SIG-M5 (cell line): ENCODE measurements around the gene GPC5.
A peak's percentile ranks its signal among the peaks of the same experiment; 100 is the strongest.

ENCODE experiments used
- DNase-seq: peaks from one replicate; lab custom pipeline; 2025; lab: John Stamatoyannopoulos, UW

Gene GPC5

DNA sequence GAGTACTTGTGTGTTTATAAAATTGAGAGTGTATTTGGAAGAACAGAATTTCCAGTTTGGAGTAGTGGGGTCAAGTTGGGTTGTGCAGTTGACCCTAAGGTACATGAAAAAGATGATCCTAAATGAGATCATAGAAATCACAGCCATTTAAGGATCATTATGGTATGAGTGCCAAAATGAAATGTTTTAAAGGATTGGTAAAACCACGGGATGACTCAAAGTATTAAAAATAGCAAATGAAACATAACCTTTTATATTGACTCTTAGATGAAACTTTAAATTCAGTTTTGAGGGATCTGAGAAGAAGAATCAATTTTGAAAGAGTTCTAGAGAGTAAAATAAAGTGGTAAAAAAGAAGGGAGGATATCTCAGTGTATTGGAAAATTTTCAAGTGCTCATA lies 773.8 kb downstream of the GPC5 start:
- DNase-seq: no peak

DNA sequence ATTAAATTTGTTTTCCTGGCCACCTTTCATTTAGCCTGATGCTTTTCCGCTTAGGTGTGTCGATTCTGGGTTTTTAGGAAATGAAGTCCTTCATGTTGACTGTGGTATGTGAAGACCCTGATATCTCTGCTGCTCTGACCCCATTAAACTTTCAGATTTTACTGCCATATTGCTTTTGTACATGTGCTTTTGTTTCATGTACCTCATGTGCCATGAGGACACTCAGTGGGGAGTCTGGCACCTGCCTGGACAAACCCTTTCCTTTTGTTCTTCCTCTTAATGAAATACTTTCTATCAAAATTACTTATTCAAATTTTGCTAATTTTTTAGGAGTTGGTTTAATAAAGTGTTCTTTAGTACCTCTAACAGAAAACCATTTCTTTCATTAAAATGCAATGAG lies 774.8 kb downstream of the GPC5 start:
- no peak for DNase-seq

DNA sequence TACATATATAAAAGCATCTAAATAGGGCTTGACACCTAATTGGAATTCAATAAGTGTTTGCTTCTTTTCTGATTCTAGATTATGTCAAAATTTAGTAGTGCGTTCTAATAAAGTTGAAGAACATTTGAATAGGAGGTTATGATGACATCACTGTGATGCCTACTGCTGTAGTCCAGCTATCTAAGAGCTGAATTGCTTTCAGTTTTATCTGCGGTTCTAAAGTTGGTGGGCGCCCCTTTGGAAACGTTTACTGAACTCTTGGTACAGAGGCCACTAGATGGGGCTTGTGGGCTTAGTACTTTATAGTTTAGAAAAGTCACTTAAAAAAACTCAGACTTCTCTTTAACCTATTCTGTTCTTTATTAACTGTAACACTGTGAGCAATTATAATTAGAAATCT lies 776.9 kb downstream of the GPC5 start:
- no peak for DNase-seq

DNA sequence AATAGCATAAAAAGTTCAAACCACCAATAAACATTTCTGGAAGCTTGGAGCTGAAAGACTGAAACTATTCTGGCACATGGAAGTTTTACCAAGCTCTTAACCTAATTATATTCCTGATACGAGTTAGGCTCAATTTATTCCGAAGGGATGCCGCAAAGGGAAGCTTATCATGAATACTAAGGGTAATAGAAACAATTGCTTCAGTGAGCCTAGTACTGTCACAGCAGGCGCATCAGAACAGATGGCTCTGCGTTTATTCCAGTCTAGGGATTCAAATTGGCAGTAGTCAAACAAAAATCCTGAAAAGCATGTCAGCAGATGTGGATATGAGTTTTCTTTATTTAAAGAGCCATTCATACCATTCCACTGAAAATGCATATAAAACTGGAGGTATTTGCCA lies 779.5 kb downstream of the GPC5 start:
- DNase-seq: no peak

DNA sequence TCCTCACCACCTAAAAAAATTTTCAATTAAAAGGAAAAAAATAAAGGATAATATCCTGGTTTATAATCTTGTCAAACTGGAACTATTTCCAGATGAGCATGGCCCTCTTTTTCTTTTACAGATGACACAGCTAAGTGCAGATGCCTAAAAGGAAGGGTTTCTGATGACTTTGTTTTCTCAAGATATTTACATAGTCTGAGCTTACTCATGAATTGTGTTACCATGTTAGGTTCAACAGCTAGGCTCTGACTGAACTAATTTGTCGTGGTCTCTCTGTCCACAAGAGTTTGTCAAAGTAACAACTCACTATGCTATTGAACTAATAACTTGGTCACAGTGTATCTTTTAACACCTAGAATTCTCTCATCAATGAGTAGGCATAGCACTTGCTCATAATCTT lies 780.8 kb downstream of the GPC5 start:
- DNase-seq: no peak

DNA sequence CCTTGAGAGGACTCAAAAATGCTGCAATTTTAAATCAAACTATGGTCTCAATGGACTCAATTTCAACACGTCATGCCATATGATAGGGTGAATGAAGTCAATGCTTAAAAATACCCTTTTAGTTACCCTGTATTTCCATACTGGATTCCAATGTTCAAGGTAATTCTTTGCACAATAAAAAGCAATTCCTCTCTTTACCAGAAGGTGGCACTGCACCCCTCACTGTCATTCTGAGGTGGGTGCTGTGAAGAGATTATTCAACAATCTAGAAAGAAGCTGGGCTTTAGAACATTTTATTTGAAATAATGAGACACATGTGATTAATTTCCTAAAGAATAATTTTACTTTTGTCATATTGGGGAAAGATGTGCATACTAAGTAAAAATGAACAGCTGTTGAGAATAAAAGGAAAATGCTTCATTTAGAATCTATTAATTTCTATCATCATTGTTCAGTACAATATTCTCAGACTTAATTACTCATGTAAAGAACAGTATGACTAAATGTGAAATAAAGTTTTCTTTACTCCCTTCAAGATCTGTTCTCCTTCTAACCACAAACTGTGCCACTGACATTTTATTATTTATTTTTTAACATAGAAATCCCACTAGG lies 789.1 kb downstream of the GPC5 start:
- no peak for DNase-seq

DNA sequence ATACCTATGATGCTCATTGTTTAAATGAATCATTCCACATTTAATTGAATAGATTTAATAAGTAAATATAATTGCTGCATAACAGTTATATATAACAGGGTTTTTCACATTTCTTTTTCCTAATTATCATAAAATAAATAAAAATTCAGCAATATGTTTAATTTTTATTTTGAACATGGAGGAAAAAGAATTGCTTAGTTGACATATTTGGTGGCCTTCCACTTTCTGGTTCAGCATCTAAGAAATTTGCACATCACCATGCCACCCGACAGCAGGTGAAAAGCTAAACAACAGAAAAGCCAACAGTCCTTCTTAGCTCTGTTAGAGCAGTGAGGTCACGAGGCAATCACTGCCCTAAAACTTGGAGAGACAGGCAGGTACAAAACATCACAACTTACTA lies 790.2 kb downstream of the GPC5 start:
- no peak for DNase-seq

DNA sequence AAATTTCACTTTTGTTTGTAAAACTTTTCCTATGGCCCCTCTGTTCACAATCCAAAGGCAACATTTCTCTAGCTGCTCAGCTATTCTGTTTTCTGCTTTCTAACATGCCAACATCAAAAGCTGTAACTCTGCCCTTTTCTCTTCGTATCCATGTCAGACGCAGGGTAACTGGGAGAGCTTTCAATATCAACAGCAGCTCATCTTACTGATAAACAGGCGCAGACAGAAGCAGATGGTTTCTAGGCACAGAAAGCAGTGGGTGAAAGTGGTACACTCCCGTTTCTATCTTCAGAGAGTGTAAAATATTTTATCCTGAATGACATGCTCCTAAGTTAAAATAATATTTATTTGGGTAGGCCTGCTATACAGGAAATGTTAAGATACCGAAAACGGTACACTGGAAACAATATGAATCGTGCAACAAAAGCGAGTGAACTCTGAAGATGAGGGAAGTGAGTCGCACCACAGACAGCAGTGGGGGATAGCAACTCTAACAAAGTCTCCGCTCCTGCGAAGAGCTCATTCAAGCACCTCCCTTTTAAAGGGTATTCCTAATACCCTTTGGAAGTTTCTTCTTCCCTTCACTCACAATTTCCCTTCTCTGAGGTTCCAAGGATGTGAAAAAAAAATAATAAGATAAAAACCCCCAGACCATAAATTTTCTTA lies 798.3 kb downstream of the GPC5 start:
- no peak for DNase-seq

DNA sequence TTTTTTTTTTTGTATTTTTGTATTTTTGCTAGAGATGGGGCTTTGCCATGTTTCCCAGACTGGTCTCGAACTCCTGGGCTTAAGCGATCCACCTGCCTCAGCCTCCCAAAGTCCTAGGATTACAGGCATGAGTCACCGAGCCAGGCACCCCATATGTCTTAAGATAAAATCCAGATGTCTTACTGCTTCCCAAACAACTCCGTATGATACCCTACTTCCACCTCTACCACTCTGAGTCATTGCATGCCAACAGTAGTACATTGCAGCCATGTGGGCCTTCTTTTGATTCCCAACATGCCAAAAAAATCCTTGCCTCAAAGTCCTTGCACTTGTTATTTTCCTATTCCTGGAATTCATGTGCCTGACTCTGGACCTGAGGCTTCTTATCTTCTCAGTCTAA lies 799.2 kb downstream of the GPC5 start:
- no peak for DNase-seq

DNA sequence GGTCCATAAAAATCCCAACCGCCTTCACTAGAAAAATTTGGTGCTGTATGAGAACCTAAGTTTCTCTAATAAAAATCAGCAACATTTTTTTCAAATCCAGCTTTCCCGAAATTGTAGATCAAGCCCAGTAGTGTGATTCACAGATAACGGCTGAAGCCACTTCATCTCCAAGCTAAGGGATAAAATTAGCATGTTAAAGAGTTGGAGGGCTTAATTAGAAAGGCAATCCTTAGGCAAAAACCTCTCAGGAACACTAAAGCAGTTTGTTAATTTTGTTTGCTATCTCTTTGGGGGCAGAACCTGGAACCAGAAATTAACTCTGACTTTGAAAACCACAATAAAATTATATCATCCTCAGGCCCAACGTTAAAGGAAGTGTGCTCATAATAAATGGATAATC lies 820.2 kb downstream of the GPC5 start:
- DNase-seq: no peak

DNA sequence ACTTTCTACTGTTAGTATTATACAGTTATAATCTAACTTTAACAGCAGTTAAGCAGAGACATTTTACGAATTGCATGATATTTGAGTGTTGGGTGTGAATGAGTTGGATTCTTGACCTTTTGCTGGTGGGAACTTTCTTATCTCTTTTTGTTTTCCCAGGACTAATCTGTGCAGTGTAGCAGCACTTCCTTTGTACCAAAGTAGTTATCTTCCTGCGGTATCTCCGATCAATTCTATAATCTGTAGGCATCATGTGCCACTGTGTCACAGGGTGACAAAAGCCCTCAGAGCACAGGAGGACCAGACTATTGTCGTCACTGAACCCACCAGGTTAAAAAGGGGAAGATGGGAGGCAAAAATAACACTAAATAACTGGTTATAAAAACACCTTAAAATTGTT lies 823.5 kb downstream of the GPC5 start:
- DNase-seq: no peak

DNA sequence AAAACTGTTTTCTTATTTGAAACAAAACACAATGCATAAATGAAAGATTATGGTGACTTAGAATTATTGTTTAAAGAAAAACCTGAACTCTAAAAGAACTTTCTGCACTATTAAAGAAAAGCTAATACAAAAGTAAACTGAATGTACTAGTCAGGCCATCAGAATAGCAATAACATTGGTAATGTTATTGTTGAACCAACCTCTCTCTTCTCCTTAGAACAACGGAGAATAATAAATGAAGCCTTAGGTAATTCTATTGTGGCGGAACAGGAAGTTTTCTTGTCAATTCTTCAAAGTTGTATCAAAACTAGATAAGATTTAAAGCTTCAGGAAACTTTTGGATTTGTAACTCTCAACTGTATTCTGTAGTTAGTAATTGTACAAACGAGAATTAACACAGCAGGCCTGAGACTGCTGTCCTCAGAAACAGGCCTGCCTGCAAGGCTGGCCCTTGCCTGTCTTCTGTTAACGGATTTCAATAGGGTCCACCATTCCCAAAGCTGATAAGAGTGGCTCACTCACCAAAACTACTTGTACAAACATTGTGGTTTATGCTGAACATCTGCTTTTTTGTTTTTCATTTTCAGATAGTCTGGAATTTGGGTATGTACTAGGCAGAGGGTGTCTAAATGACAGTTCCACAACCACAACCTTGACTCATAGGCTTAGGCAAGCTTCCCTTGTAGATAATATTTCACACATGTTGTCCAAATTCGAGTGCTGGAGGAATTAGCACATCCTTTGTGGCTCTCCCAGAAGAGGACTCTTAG lies 825.8 kb downstream of the GPC5 start:
- peak; percentile 12 for DNase-seq

DNA sequence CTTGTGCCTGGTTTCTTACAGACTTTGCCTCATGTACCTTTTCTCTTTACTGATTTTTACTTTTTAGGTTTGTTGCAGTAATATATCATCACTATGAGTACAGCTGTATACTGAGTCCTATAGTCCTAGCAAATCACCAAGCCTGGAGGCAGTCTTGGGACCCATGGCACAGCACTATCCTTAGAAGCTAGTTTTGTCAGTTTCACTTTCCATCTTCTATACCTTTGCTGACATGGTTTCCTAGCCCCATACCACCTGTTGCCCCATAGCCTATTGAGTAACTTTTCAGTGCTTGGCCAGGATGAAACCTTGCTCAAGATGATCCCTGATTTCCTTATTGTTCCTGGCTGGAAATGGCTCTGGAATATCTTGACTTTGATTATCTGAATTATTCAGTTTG lies 826.4 kb downstream of the GPC5 start:
- DNase-seq: no peak

DNA sequence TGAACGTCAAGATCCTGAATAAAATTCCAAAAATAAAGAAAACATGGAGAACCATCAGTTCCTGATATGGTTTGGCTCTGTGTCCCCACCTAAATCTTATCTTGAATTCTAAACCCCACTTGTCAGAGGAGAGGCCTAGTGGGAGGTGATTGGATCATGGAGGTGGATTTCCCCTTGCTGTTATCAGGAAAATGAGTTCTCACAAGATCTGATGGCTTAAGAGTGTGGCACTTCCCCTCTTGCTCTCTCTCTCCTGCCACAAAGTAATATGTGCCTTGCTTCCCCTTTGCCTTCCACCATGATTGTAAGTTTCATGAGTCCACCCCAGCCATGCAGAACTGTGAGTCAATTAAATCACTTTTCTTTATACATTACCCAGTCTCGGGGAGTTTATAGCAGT lies 827.4 kb downstream of the GPC5 start:
- no peak for DNase-seq

DNA sequence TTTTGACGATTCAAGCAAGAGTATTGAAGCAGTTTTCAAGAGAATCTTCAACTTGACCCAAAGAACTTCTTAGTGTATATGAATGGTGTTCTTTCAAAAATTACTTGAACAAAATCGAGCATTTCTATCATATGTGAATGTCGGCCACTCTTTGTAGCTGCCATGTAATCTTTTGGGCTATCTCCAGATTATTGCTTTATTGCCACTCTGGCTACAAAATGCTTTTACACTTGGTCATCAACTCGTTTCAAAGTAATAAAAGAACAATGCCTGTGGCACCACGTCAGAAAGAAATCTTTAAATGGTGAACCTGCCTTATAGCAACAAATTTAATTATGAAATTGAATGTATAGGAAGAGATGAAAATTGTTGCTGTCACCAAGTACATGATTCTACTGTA lies 834.5 kb downstream of the GPC5 start:
- DNase-seq: no peak

DNA sequence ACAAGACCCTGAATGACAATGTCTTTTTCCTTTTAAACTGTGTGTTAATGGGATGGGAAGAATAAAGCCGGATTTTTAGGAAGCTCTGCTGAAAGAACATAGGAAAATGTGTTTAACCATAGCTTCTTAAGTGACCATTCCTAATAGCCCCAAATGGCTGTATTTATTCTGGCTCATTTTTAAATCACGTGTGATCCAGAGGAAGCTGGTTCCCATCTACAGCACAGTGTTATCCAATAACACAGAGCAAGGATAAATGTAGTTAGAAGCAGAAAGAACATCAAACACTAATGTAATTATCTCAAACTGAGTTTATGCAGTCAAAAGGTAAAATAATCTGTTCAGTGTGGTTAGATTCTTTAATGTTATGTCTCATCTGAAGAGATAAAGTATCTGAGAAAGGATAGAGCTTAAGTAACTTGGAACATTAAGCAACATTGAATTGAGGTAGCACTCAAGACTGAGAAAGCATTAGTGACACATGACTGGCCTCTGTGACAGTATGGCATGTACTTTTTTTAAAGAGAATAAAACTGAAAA lies 853.3 kb downstream of the GPC5 start:
- DNase-seq: no peak

DNA sequence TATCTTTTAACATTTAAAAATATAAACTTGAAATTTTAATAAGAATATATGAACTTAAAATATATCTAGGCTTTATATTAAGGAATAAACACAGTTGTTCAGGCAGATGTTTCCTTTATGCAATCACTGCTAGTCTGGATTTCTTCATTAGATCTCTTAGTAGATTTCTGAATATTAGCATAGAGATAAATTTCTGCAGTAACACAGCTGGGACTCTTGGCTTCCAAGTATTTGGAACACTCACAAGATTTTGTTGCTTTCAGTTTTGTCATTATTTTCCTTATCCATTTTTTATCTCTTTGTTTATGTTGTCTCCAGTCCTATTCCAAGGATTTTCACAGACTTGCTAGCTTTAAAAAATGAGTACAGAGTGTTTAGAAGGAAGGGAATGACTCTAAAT lies 857.1 kb downstream of the GPC5 start:
- no peak for DNase-seq

DNA sequence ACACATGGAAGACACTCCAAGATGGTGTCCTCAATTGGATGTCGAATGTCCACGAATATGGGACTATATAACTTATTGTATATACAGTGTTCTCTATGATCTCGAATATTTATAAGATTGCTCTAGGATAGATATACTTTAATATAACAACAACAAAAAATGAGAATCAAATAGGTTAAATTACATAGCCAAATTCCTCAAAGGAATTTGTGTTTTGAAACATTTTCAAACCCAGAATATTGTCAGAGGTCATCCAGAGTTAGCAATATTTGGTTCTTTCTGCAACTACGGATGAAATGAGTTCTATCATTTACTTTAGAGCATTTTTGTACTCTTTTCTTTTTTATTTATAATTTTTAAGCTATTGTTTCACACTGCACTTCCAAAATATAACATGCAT lies 857.8 kb downstream of the GPC5 start:
- no peak for DNase-seq

DNA sequence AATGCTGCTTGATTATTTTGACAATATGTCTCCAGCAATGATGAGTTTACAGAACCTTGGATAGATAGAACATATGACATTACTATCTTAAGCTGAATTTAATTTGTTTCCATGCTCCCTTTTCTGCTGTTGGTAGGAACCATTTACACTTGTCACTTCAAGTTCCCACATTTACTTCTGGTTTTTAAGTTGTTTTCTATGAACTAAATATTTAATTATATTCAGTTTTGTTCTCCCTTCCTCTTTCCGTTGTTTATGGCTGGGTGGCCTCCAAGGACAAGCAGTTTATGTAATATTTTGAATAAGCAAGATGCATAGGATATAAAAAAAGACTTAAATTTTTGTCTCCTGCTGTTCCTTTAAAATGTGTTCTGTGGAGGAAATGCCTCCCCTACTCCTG lies 860.6 kb downstream of the GPC5 start:
- DNase-seq: no peak

DNA sequence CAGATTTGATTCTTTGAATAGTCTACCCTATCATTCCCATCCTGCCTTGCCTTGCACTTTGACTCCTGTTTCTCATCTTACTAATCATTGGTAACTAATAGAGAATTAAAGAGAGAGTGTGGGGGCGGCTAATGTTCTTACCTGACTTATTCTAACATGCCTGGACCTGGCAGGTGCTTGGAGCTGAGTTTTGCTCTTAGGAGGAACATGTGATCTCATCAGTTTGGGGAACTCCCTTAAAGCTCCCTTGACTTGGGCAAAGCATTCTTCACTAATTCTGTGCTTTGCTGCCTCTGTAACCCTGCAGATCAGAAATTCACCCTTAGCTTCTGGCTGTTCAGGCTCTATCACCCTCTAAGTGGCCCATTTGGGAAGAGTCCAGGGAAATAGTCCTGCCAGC lies 861.1 kb downstream of the GPC5 start:
- no peak for DNase-seq

DNA sequence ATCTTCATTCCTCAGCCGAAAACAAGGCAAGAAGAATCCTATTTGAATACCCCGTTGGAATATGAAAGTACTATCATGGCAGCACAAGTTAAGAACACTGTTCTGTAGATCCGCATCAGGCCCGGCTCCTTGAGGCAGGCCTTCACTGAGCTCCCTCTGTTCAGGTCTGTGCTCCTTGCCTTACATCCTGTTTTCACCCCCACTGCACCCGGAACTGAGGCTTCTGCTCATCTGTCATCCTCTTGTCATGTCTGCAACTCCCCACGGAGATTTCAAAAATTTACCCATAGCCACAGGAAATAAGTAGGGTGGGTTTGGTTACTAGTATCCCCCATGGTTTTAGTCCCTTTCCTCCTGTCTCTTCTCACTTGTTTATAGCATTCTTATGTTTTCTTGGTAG lies 861.9 kb downstream of the GPC5 start:
- no peak for DNase-seq

DNA sequence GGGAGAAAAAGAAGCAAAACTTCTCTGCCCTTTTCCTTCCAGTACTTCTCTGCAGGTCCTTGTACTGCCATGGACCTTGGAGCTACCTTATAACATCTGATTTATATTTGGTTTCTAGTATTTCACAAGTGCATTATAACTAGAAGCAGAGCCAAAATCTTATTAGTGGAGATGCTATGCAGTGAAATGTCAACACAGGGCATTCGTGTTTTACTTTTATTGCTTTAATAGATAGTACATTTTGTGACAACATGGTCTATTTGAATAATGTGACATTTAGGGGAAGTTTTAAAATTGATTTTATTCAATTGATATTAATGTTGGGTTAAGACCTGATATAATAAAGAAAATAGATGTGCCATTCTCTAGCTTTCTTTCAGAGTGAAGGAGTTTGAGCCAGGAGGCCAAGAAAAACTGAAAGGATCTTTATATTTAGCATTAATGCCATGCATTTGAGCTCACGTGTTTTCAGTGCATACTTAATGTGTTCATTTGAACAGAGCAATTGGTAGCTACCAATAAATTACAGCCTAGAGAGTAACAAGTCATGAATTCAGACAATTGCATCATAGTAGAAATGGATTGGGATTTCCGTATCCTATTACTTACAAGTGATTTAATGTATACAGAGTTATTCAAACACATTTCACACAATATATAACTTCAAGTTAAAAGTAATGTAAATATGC lies 863.8 kb downstream of the GPC5 start:
- no peak for DNase-seq

DNA sequence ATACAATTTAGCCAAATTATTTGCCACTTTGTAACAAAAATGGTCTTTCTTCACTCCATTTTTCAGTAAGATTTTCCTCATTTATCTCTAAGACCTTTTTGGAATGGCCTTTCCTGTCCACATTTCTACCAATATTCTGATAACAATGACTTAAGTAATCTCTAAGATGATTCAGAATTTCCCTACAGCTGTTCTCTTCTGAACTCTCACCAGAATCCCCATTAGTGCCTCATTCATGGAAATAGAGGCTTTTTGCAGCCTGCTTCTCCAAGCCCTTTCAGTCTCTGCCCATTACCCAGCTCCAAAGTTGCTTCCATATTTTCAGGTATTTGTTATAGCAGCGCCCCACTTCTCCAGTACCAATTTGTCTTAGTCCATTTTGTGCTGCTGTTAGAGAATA lies 867.0 kb downstream of the GPC5 start:
- DNase-seq: no peak
